ENCODE results near the gene SERPING1. TPM values are rescaled to one million over a fixed set of nuclear protein-coding genes. Genes with fewer than 3 reads are reported as not detected.

The SERPING1 gene
- total and polyA plus RNA-seq, 2 donors (not counting 1 experiment from before 2014, with no cell fraction given), result not detected

DNA sequence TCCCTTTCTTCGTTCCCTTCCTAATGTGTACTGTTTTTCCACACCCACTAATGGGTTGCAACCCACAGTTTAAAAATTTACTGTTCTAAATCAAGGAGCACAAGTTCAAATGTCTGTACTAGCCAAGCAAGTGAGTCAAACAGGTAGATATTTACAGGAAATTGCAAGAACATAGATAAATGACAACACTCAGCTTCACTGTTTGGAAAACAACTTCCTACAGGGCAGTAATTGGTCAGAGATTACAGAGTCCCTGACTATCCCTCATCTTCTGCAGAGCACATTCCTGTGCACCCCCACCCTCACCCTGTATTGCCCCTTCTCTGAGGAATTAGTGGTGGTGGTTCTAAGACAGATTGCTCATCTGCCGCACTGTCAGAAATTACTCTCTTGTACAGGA, 1.9 kb downstream of the SERPING1 start:
- H3K27me3 Mint-ChIP-seq, result peaks cover 45% of the 10 kb centered on the region
- H3K36me3 ChIP-seq (replicated peaks in 1 of 2; ENCODE audit: control extremely low read depth in 1 of 2, control insufficient read depth in 1 of 2, extremely low read depth in 1 of 2, insufficient read depth in 2 of 2, low read length in 1 of 2), result no peaks in the 10 kb centered on the region
- peaks cover 2% of the 10 kb centered on the region for H3K4me1 Mint-ChIP-seq
- H3K9ac ChIP-seq (ENCODE audit: low read length), result no peak overlapping the region
- no peaks in the 10 kb centered on the region for H3K79me2 ChIP-seq (ENCODE audit: control insufficient read depth, insufficient read depth, low read length)
- WGBS (ENCODE audit: insufficient coverage), result 80% methylated on average over 1 of the region's 2 CpGs
- TF ChIP-seq EZH2 (IDR thresholded peaks at IDR 0.05; ENCODE audit: borderline replicate concordance, insufficient read depth, low read depth, low read length, poor library complexity, severe bottlenecking), result no peak
- TF ChIP-seq, protein P1, sequence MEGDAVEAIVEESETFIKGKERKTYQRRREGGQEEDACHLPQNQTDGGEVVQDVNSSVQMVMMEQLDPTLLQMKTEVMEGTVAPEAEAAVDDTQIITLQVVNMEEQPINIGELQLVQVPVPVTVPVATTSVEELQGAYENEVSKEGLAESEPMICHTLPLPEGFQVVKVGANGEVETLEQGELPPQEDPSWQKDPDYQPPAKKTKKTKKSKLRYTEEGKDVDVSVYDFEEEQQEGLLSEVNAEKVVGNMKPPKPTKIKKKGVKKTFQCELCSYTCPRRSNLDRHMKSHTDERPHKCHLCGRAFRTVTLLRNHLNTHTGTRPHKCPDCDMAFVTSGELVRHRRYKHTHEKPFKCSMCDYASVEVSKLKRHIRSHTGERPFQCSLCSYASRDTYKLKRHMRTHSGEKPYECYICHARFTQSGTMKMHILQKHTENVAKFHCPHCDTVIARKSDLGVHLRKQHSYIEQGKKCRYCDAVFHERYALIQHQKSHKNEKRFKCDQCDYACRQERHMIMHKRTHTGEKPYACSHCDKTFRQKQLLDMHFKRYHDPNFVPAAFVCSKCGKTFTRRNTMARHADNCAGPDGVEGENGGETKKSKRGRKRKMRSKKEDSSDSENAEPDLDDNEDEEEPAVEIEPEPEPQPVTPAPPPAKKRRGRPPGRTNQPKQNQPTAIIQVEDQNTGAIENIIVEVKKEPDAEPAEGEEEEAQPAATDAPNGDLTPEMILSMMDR (IDR thresholded peaks at IDR 0.05), result no peak
- H3K27ac Mint-ChIP-seq, result no peak overlapping the region
- intact Hi-C loops (cut with micrococcal nuclease), result no loop called here
- H3K9me3 ChIP-seq (ENCODE audit: control extremely low read depth in 1 of 3, control insufficient read depth in 2 of 3, insufficient read depth in 1 of 3, low read length in 2 of 3), result no peaks in the 10 kb centered on the region
- ChIA-PET POLR2A (no interaction called here), CTCF (no interaction called here)
- peaks cover 0 to 3% of the 10 kb centered on the region in 2 donors for H3K4me1 ChIP-seq (ENCODE audit: control insufficient read depth in 2 of 2, insufficient read depth in 2 of 2, low read length in 2 of 2)
- H3K27ac ChIP-seq (ENCODE audit: low read length in 2 of 2), result no peak overlapping the region
- H3K4me3 Mint-ChIP-seq, result no peak overlapping the region
- no peak overlapping the region for H3K4me3 ChIP-seq (ENCODE audit: control extremely low read depth in 1 of 5, extremely low read depth in 1 of 5, insufficient read depth in 1 of 5, low read depth in 2 of 5, low read length in 4 of 5)
- peaks cover 0 to 13% (median 6%) of the 10 kb centered on the region in 4 experiments for H3K27me3 ChIP-seq (replicated peaks in 1 of 4; ENCODE audit: control extremely low read depth in 1 of 4, control insufficient read depth in 3 of 4, insufficient read depth in 4 of 4, low read length in 3 of 4)
- DNase-seq (no peak), ATAC-seq (ENCODE audit: low read depth) (no peak)
- H4K20me1 ChIP-seq (ENCODE audit: control insufficient read depth, insufficient read depth, low read length, poor library complexity, severe bottlenecking), result no peaks in the 10 kb centered on the region
- H2AFZ ChIP-seq (ENCODE audit: insufficient read depth, low read depth, low read length, poor library complexity, severe bottlenecking), result no peak overlapping the region
- no peak overlapping the region for H3K4me2 ChIP-seq (replicated peaks; ENCODE audit: low read depth, low read length, poor library complexity, severe bottlenecking)
- no peaks in the 10 kb centered on the region for H3K9me3 Mint-ChIP-seq (ENCODE audit: insufficient read depth)

DNA sequence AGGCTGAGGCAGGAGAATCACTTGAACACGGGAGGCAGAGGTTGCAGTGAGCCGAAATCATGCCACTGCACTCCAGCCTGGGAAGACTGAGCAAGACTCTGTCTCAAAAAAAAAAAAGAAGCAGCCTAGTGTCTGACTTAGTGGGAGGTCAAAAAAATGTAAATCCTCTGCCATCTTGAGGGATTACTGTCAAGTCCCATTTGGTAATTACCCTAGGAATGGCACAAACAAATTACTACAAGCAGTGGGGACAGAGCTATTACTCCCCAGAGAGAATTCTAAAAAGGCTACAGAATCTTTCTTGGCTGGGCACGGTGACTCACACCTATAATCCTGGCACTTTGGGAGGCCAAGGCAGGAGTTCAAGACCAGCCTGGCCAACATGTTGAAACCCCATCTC, 3.8 kb downstream of the SERPING1 start:
- no peaks in the 10 kb centered on the region for H3K9me3 ChIP-seq (ENCODE audit: control extremely low read depth in 1 of 3, control insufficient read depth in 2 of 3, insufficient read depth in 1 of 3, low read length in 2 of 3)
- Mint-ChIP-seq H3K4me3 (no peak overlapping the region), H3K9me3 (ENCODE audit: insufficient read depth) (no peaks in the 10 kb centered on the region), H3K4me1 (peaks cover 2% of the 10 kb centered on the region), H3K27ac (no peak overlapping the region), H3K27me3 (peaks cover 40% of the 10 kb centered on the region)
- peaks cover 0 to 13% (median 6%) of the 10 kb centered on the region in 4 experiments for H3K27me3 ChIP-seq (replicated peaks in 1 of 4; ENCODE audit: control extremely low read depth in 1 of 4, control insufficient read depth in 3 of 4, insufficient read depth in 4 of 4, low read length in 3 of 4)
- DNase-seq (no peak), ATAC-seq (ENCODE audit: low read depth) (no peak)
- no peaks in the 10 kb centered on the region for H3K79me2 ChIP-seq (ENCODE audit: control insufficient read depth, insufficient read depth, low read length)
- no peak overlapping the region for H3K27ac ChIP-seq (ENCODE audit: low read length in 2 of 2)
- POLR2A ChIA-PET, result no interaction called here
- no peak overlapping the region for H2AFZ ChIP-seq (ENCODE audit: insufficient read depth, low read depth, low read length, poor library complexity, severe bottlenecking)
- no peaks in the 10 kb centered on the region for H4K20me1 ChIP-seq (ENCODE audit: control insufficient read depth, insufficient read depth, low read length, poor library complexity, severe bottlenecking)
- H3K9ac ChIP-seq (ENCODE audit: low read length), result no peak overlapping the region
- CTCF ChIA-PET, result interaction anchor here (0.7 kb wide), 1 partner anchor 351 kb away, joined by 3 read pairs; no protein-coding TSS in a partner anchor
- TF ChIP-seq EZH2 (IDR thresholded peaks at IDR 0.05; ENCODE audit: borderline replicate concordance, insufficient read depth, low read depth, low read length, poor library complexity, severe bottlenecking), result no peak
- TF ChIP-seq, protein P1 (IDR thresholded peaks at IDR 0.05), result no peak
- peaks cover 0 to 3% of the 10 kb centered on the region in 2 donors for H3K4me1 ChIP-seq (ENCODE audit: control insufficient read depth in 2 of 2, insufficient read depth in 2 of 2, low read length in 2 of 2)
- WGBS (ENCODE audit: insufficient coverage), result 91% methylated on average over 3 of the region's 3 CpGs
- intact Hi-C loops (cut with micrococcal nuclease), result no loop called here
- no peak overlapping the region for H3K4me3 ChIP-seq (ENCODE audit: control extremely low read depth in 1 of 5, extremely low read depth in 1 of 5, insufficient read depth in 1 of 5, low read depth in 2 of 5, low read length in 4 of 5)
- no peak overlapping the region for H3K4me2 ChIP-seq (replicated peaks; ENCODE audit: low read depth, low read length, poor library complexity, severe bottlenecking)
- H3K36me3 ChIP-seq (replicated peaks in 1 of 2; ENCODE audit: control extremely low read depth in 1 of 2, control insufficient read depth in 1 of 2, extremely low read depth in 1 of 2, insufficient read depth in 2 of 2, low read length in 1 of 2), result no peaks in the 10 kb centered on the region
